H1 (cell line): Measurements from ENCODE around the gene SMAD1. TPM values are rescaled to one million over a fixed set of nuclear protein-coding genes. Genes with fewer than 3 reads are reported as not detected.
A peak's percentile ranks its signal among the peaks of the same experiment; 100 is the strongest.

Experiments used
- ASH2L ChIP-seq: fragments of 200-600, 300-600 bp; sonication (generic); IDR thresholded peaks from one replicate; pipeline ENCODE4 v1.7.1; 2017; ENCODE audit warnings: low read length
- ATF2 ChIP-seq: IDR thresholded peaks from 2 replicates; pipeline ENCODE4 v1.6.1; 2012; ENCODE audit warnings: low read length, inconsistent platforms
- CBX8 ChIP-seq: fragments of 300-800, 300-1000 bp; sonication (generic); IDR thresholded peaks from 2 replicates; pipeline ENCODE4 v1.7.1; 2016; ENCODE audit warnings: low read depth, low read length, borderline replicate concordance
- EGR1 ChIP-seq: IDR thresholded peaks from 2 replicates; pipeline ENCODE4 v1.6.1; 2011; ENCODE audit warnings: low read depth, low read length, borderline replicate concordance
- EP300 ChIP-seq, 2 experiments: IDR thresholded peaks; 1 replicate in 1 of 2; 2 replicates in 1 of 2; pipeline ENCODE4 v1.6.1; 2011 to 2012; ENCODE audit warnings: low read depth in 2 of 2, low read length in 2 of 2, mild to moderate bottlenecking in 2 of 2, borderline replicate concordance in 1 of 2, inconsistent platforms in 1 of 2, moderate library complexity in 1 of 2
- FOSL1 ChIP-seq: IDR thresholded peaks from 2 replicates; pipeline ENCODE4 v1.6.1; 2011; ENCODE audit warnings: mild to moderate bottlenecking, low read depth, low read length, moderate library complexity; ENCODE audit not compliant: insufficient read depth
- GABPA ChIP-seq: IDR thresholded peaks from 2 replicates; pipeline ENCODE4 v1.6.1; 2011; ENCODE audit warnings: mild to moderate bottlenecking, low read length, moderate library complexity, borderline replicate concordance; ENCODE audit not compliant: insufficient read depth
- KDM1A ChIP-seq: fragments of 200-600, 300-600 bp; sonication (generic); IDR thresholded peaks from 2 replicates; pipeline ENCODE4 v1.7.1; 2016; ENCODE audit warnings: mild to moderate bottlenecking, low read length, borderline replicate concordance
- KDM5A ChIP-seq: fragments of 200-600 bp; IDR thresholded peaks from 2 replicates; pipeline ENCODE4 v1.7.1; 2012; ENCODE audit warnings: mild to moderate bottlenecking, low read length, inconsistent platforms, mixed read lengths
- MAFK ChIP-seq: IDR thresholded peaks from 2 replicates; pipeline ENCODE4 v1.6.1; 2012; ENCODE audit warnings: low read depth, mild to moderate bottlenecking, improper control_type of control experiment, low read length
- MAX ChIP-seq: IDR thresholded peaks from 2 replicates; pipeline ENCODE4 v1.6.1; 2012; ENCODE audit warnings: inconsistent platforms
- PHF8 ChIP-seq: fragments of 200-600 bp; sonication (generic); conservative IDR thresholded peaks from 2 replicates; pipeline ENCODE4 v1.7.1; 2012; ENCODE audit warnings: low read depth, mild to moderate bottlenecking, inconsistent platforms, low read length, moderate library complexity
- RBBP5 ChIP-seq: IDR thresholded peaks from 2 replicates; pipeline ENCODE4 v1.7.1; 2012; ENCODE audit warnings: low read depth, mild to moderate bottlenecking, inconsistent platforms, low read length, moderate library complexity, borderline replicate concordance
- RFX5 ChIP-seq: IDR thresholded peaks from 2 replicates; pipeline ENCODE4 v1.6.1; 2011; ENCODE audit warnings: low read depth, low read length, improper control_type of control experiment, borderline replicate concordance
- SAP30 ChIP-seq: fragments of 300-600 bp; sonication (generic); IDR thresholded peaks from 2 replicates; pipeline ENCODE4 v1.7.1; 2012; ENCODE audit warnings: low read length, moderate library complexity, mild to moderate bottlenecking, inconsistent platforms; ENCODE audit not compliant: insufficient read depth, insufficient replicate concordance
- SIRT6 ChIP-seq: IDR thresholded peaks from one replicate; pipeline ENCODE4 v1.7.1; 2012; ENCODE audit warnings: low read length, inconsistent platforms
- SP4 ChIP-seq: IDR thresholded peaks from 2 replicates; pipeline ENCODE4 v1.6.1; 2012; ENCODE audit warnings: low read length, inconsistent platforms
- SUZ12 ChIP-seq: fragments of 200-600 bp; sonication (generic); IDR thresholded peaks from 2 replicates; pipeline ENCODE4 v1.6.1; 2012; ENCODE audit warnings: mild to moderate bottlenecking, inconsistent platforms, low read length, moderate library complexity, mixed read lengths
- TAF1 ChIP-seq: IDR thresholded peaks from 2 replicates; pipeline ENCODE4 v1.6.1; 2011; ENCODE audit warnings: mild to moderate bottlenecking, low read depth, low read length
- USF2 ChIP-seq: IDR thresholded peaks from 2 replicates; pipeline ENCODE4 v1.6.1; 2011; ENCODE audit warnings: low read length, improper control_type of control experiment
- YY1 ChIP-seq: IDR thresholded peaks from 2 replicates; pipeline ENCODE4 v1.6.1; 2011; ENCODE audit warnings: low read depth, mild to moderate bottlenecking, low read length
- polyA plus RNA-seq, 7 experiments: library from polyadenylated mRNA; depleted of rRNA in 3 of 7; stranded (reverse) in 5 of 7; unstranded in 2 of 7; fragments of >200 nt in 5 of 7; fragments of 200-250 nt in 2 of 7; gene quantifications; 1 replicate in 5 of 7; 2 replicates in 1 of 7; 4 replicates in 1 of 7; pipeline versions ENCODE4 v1.2.1 to v1.2.3, GENCODE V29; 2011 to 2013; ENCODE audit warnings: missing spikeins in 2 of 7, mixed read lengths in 2 of 7
- total RNA-seq: library from RNA; stranded (reverse); fragmentation: NEBNext Ultra II Directional; extraction: Animal tissue kit (Norgen Biotek cat#: 25700); gene quantifications from 2 replicates; pipeline ENCODE4 v1.2.1, GENCODE V29; 2021

Gene SMAD1
- total and polyA plus RNA-seq, 2 of the 8 experiments (the other 6 are each of a cell fraction or from before 2014, with no cell fraction given): 22.6 to 25.3 TPM

GRCh38 chr4:145482209-145483037 lies 770 bp downstream of the SMAD1 start (continued):
- TF ChIP-seq USF2: no peak
- TF ChIP-seq ASH2L: peak; percentile 73
- no peak for TF ChIP-seq YY1
- TF ChIP-seq SUZ12: peak; percentile 29; the same call in 1 of the 2 replicates
- 0 out of 2 replicates have a peak, but pooled peaks have one; percentile 4 for TF ChIP-seq EGR1
- no peak for TF ChIP-seq MAFK
- no peak for TF ChIP-seq RFX5
- TF ChIP-seq ATF2: no peak
- peak; percentile 94 for TF ChIP-seq RBBP5
- TF ChIP-seq EP300 (IDR thresholded peaks at IDR 0.05; ENCODE audit: borderline replicate concordance in 1 of 2, low read depth in 2 of 2, low read length in 2 of 2): no peak
- TF ChIP-seq MAX: peak; percentile 12; the same call in 1 of the 2 replicates
- TF ChIP-seq SIRT6: no peak
- peak; percentile 64 for TF ChIP-seq TAF1
- TF ChIP-seq GABPA: no peak
- peak; percentile 73 for TF ChIP-seq PHF8
- TF ChIP-seq SP4: no peak
- no peak for TF ChIP-seq KDM1A
- TF ChIP-seq FOSL1: no peak
- TF ChIP-seq KDM5A: no peak
- TF ChIP-seq CBX8: no peak
- no peak for TF ChIP-seq SAP30
